Brain microvascular endothelial cell (primary cell): ENCODE measurements around the gene HOMER2.

Experiments used
- DNase-seq: peaks from one replicate; pipeline ENCODE4 v3.0.0-alpha.2; 2020
- H3K27ac ChIP-seq: fragments of 250-450 bp; sonication (Bioruptor Pico); 2 replicates; pipeline ENCODE4 v1.5.1; 2020; ENCODE audit warnings: mild to moderate bottlenecking, moderate library complexity
- H3K27me3 ChIP-seq: fragments of 250-450 bp; sonication (Bioruptor Pico); replicated peaks from 2 replicates; pipeline ENCODE4 v1.5.1; 2020; ENCODE audit warnings: mild to moderate bottlenecking
- H3K36me3 ChIP-seq: fragments of 250-450 bp; sonication (Bioruptor Pico); replicated peaks from 2 replicates; pipeline ENCODE4 v1.5.1; 2020; ENCODE audit warnings: mild to moderate bottlenecking
- H3K4me3 ChIP-seq: 2 replicates; pipeline ENCODE4 v1.5.1; 2011; ENCODE audit warnings: low read depth, mild to moderate bottlenecking, control low read depth, low read length, moderate library complexity
- CTCF ChIP-seq: IDR thresholded peaks from 2 replicates; pipeline ENCODE4 v1.5.1; 2011; ENCODE audit warnings: low read depth, mild to moderate bottlenecking, moderate library complexity, low read length, control low read depth, inconsistent platforms; ENCODE audit errors: missing control alignments
- in situ Hi-C: cut with HindIII; loops from 2 replicates; pipeline ENCODE4 v1.10.0; 2017; ENCODE audit warnings: low sequenced_read_pairs, low pct_ligation_motif_present

Gene HOMER2

GRCh38 chr15:82858932-82859331, 93.6 kb downstream of the HOMER2 start:
- Histone ChIP-seq H3K36me3 (no peaks in the 10 kb centered on the region), H3K27me3 (no peaks in the 10 kb centered on the region), H3K4me3 (no peak overlapping the region), H3K27ac (no peak overlapping the region)
- TF ChIP-seq CTCF = no peak
- no peak for DNase-seq
- in situ Hi-C loops = no loop called here

- TF ChIP-seq CTCF = no peak
- H3K27ac ChIP-seq = no peak overlapping the region
- no peaks in the 10 kb centered on the region for H3K36me3 ChIP-seq
- H3K27me3 ChIP-seq = no peaks in the 10 kb centered on the region
- no peak for DNase-seq
- H3K4me3 ChIP-seq = no peak overlapping the region
- in situ Hi-C loops = no loop called here
These were observed 95.9 kb downstream of the HOMER2 start for GRCh38 chr15:82856397-82857170.

- Histone ChIP-seq H3K27ac (no peak overlapping the region), H3K36me3 (no peaks in the 10 kb centered on the region), H3K4me3 (no peak overlapping the region), H3K27me3 (no peaks in the 10 kb centered on the region)
- no peak for TF ChIP-seq CTCF
- in situ Hi-C loops = no loop called here
- DNase-seq = no peak
These were observed 97.0 kb downstream of the HOMER2 start for GRCh38 chr15:82855286-82856100.

GRCh38 chr15:82854554-82854953, 98.0 kb downstream of the HOMER2 start:
- Histone ChIP-seq H3K36me3 (no peaks in the 10 kb centered on the region), H3K4me3 (no peak overlapping the region), H3K27ac (no peak overlapping the region), H3K27me3 (no peaks in the 10 kb centered on the region)
- TF ChIP-seq CTCF = no peak
- in situ Hi-C loops = no loop called here
- DNase-seq = no peak

- H3K4me3 ChIP-seq = no peak overlapping the region
- H3K36me3 ChIP-seq = no peaks in the 10 kb centered on the region
- H3K27me3 ChIP-seq = no peaks in the 10 kb centered on the region
- no peak for TF ChIP-seq CTCF
- no peak overlapping the region for H3K27ac ChIP-seq
- in situ Hi-C loops = no loop called here
- no peak for DNase-seq
These were observed 99.5 kb downstream of the HOMER2 start for GRCh38 chr15:82852941-82853561.
